Small intestine (tissue), 7 donors: ENCODE data around the gene TJAP1. TPM values are rescaled to one million over a fixed set of nuclear protein-coding genes. Genes with fewer than 3 reads are reported as not detected.
A peak's percentile ranks its signal among the peaks of the same experiment; 100 is the strongest.

ENCODE experiments used
- DNase-seq, 2 donors: peaks; one replicate each; pipeline versions ENCODE4 v3.0.0 to v3.0.0-alpha.2; 2013
- FAIRE-seq: peaks from 2 replicates; lab custom pipeline; 2012; peaks lifted over from hg19 to GRCh38; lab: Jason Lieb, UNC
- H3K27ac ChIP-seq, 3 donors: one replicate each; pipeline ENCODE4 v1.5.1; 2013; ENCODE audit warnings: low read length in 2 of 3, mild to moderate bottlenecking in 2 of 3, control low read depth in 1 of 3, inconsistent platforms in 1 of 3, low read depth in 1 of 3, moderate library complexity in 1 of 3
- H3K27me3 ChIP-seq, 3 donors: one replicate each; pipeline ENCODE4 v1.6.1; 2013; ENCODE audit warnings: low read length in 3 of 3, inconsistent platforms in 1 of 3; ENCODE audit not compliant: control insufficient read depth in 3 of 3, insufficient read depth in 3 of 3
- H3K36me3 ChIP-seq, 3 donors: one replicate each; pipeline ENCODE4 v1.6.1; 2013; ENCODE audit warnings: low read length in 3 of 3, inconsistent platforms in 1 of 3, low read depth in 1 of 3, mild to moderate bottlenecking in 1 of 3, moderate library complexity in 1 of 3; ENCODE audit not compliant: control insufficient read depth in 3 of 3, insufficient read depth in 2 of 3
- H3K4me1 ChIP-seq, 3 donors: one replicate each; pipeline ENCODE4 v1.6.1; 2013; ENCODE audit warnings: low read length in 2 of 3, inconsistent platforms in 1 of 3, low read depth in 1 of 3, mild to moderate bottlenecking in 1 of 3, moderate library complexity in 1 of 3; ENCODE audit not compliant: control insufficient read depth in 3 of 3, insufficient read depth in 2 of 3
- H3K4me3 ChIP-seq, 3 donors: one replicate each; pipeline ENCODE4 v1.5.1; 2013; ENCODE audit warnings: low read length in 3 of 3, control low read depth in 1 of 3, inconsistent platforms in 1 of 3, low read depth in 1 of 3, mild to moderate bottlenecking in 1 of 3, moderate library complexity in 1 of 3
- H3K9me3 ChIP-seq, 2 donors: one replicate each; pipeline ENCODE4 v1.6.1; 2013; ENCODE audit warnings: low read depth in 1 of 2, low read length in 1 of 2; ENCODE audit not compliant: control insufficient read depth in 2 of 2, insufficient read depth in 1 of 2
- WGBS, 3 donors: extraction: QIAGEN DNeasy Blood & Tissue Kit; methylation state at CpG; one replicate each; pipeline ENCODE4 v1.1.7; 2013; 5-methylcytosine and 5-hydroxymethylcytosine counted together
- polyA plus RNA-seq, 4 donors: library from polyadenylated mRNA; stranded (reverse) in 3 of 4; unstranded in 1 of 4; fragments of 200-250 nt in 3 of 4; fragments of 120-200 nt in 1 of 4; gene quantifications; one replicate each; pipeline versions ENCODE4 v1.2.1 to v1.2.3, GENCODE V29; 2013
- donor health status: healthy with polysubstance abuse.
- donor health status: control.
- donor health status: control.
- donor health status: Bipolar disorder and iron deficiency.
- donor health status: healthy.

The TJAP1 gene
- polyA plus RNA-seq, 4 donors = 17.2 to 34.5 (median 29.8) TPM

GRCh38 chr6:43447604-43448003 is 29.8 kb upstream of the TJAP1 start:
- Histone ChIP-seq H3K4me3 (no peak overlapping the region), H3K27ac (no peak overlapping the region), H3K36me3 (peaks cover 27 to 93% (median 30%) of the 10 kb centered on the region in 3 donors), H3K4me1 (no peaks in the 10 kb centered on the region), H3K27me3 (no peaks in the 10 kb centered on the region), H3K9me3 (no peaks in the 10 kb centered on the region)
- DNase-seq (no peak), FAIRE-seq (no peak)
- WGBS, 3 donors = 94 to 97% (median 95%) methylated on average over 16 of the region's 16 CpGs

- FAIRE-seq (no peak), DNase-seq (no peak)
- Histone ChIP-seq H3K9me3 (no peaks in the 10 kb centered on the region), H3K27ac (no peak overlapping the region), H3K27me3 (no peaks in the 10 kb centered on the region), H3K4me1 (no peaks in the 10 kb centered on the region), H3K4me3 (no peak overlapping the region), H3K36me3 (peaks cover 24 to 90% (median 24%) of the 10 kb centered on the region in 3 donors)
- 96 to 97% (median 96%) methylated on average over 4 of the region's 4 CpGs for WGBS, 3 donors
Observed at GRCh38 chr6:43448916-43449315, 28.5 kb upstream of the TJAP1 start.

GRCh38 chr6:43450699-43451131 is 26.7 kb upstream of the TJAP1 start:
- Histone ChIP-seq H3K4me1 (peaks cover 0 to 6% (median 0%) of the 10 kb centered on the region in 3 donors), H3K36me3 (peaks cover 12 to 76% (median 23%) of the 10 kb centered on the region in 3 donors), H3K9me3 (no peaks in the 10 kb centered on the region), H3K27me3 (peaks cover 0 to 3% (median 0%) of the 10 kb centered on the region in 3 donors), H3K27ac (no peak overlapping the region), H3K4me3 (no peak overlapping the region)
- FAIRE-seq = no peak
- no peak for DNase-seq
- WGBS, 3 donors = 92 to 98% (median 96%) methylated on average over 12 to 13 of the region's 13 CpGs

- H3K27ac ChIP-seq = no peak overlapping the region
- H3K9me3 ChIP-seq = no peaks in the 10 kb centered on the region
- H3K27me3 ChIP-seq = peaks cover 0 to 9% (median 2%) of the 10 kb centered on the region in 3 donors
- WGBS, 3 donors = 78 to 93% (median 82%) methylated on average over 4 of the region's 4 CpGs
- FAIRE-seq = no peak
- H3K4me3 ChIP-seq = no peak overlapping the region
- peaks cover 12 to 70% (median 22%) of the 10 kb centered on the region in 3 donors for H3K36me3 ChIP-seq
- peaks cover 0 to 12% (median 0%) of the 10 kb centered on the region in 3 donors for H3K4me1 ChIP-seq
- DNase-seq = no peak
Observed at GRCh38 chr6:43451348-43451747, 26.0 kb upstream of the TJAP1 start.

GRCh38 chr6:43451939-43452338 is 25.4 kb upstream of the TJAP1 start:
- Histone ChIP-seq H3K27ac (no peak overlapping the region), H3K27me3 (peaks cover 0 to 15% (median 6%) of the 10 kb centered on the region in 3 donors), H3K9me3 (peaks cover 0 to 5% of the 10 kb centered on the region in 2 donors), H3K4me1 (peaks cover 0 to 12% (median 0%) of the 10 kb centered on the region in 3 donors), H3K4me3 (no peak overlapping the region), H3K36me3 (peaks cover 12 to 67% (median 19%) of the 10 kb centered on the region in 3 donors)
- FAIRE-seq = no peak
- 90 to 92% (median 91%) methylated on average over 8 of the region's 8 CpGs for WGBS, 3 donors
- no peak for DNase-seq

GRCh38 chr6:43452896-43453295 is 24.5 kb upstream of the TJAP1 start:
- Histone ChIP-seq H3K36me3 (peaks cover 12 to 57% (median 19%) of the 10 kb centered on the region in 3 donors), H3K9me3 (peaks cover 0 to 5% of the 10 kb centered on the region in 2 donors)
- FAIRE-seq = no peak

GRCh38 chr6:43453831-43454230 is 23.5 kb upstream of the TJAP1 start:
- H3K27ac ChIP-seq = no peak overlapping the region
- no peak overlapping the region for H3K4me3 ChIP-seq
- H3K36me3 ChIP-seq = peaks cover 12 to 48% (median 15%) of the 10 kb centered on the region in 3 donors
- peaks cover 0 to 5% of the 10 kb centered on the region in 2 donors for H3K9me3 ChIP-seq
- H3K27me3 ChIP-seq = peaks cover 0 to 15% (median 6%) of the 10 kb centered on the region in 3 donors
- H3K4me1 ChIP-seq = peaks cover 0 to 12% (median 0%) of the 10 kb centered on the region in 3 donors
- no peak for DNase-seq
- no peak for FAIRE-seq

More at GRCh38 chr6:43452896-43453295, 24.5 kb upstream of the TJAP1 start:
- H3K4me3 ChIP-seq = no peak overlapping the region
- H3K27me3 ChIP-seq = peaks cover 0 to 15% (median 6%) of the 10 kb centered on the region in 3 donors
- H3K27ac ChIP-seq = no peak overlapping the region
- WGBS, 3 donors = 92 to 95% (median 94%) methylated on average over 4 of the region's 4 CpGs
- H3K4me1 ChIP-seq = peaks cover 0 to 12% (median 0%) of the 10 kb centered on the region in 3 donors
- DNase-seq = no peak

- H3K4me1 ChIP-seq = peaks cover 0 to 12% (median 0%) of the 10 kb centered on the region in 3 donors
- H3K4me3 ChIP-seq = peak overlapping the region in 2 of 3 donors; percentile 54 to 63
- H3K9me3 ChIP-seq = peaks cover 0 to 5% of the 10 kb centered on the region in 2 donors
- H3K27me3 ChIP-seq = peaks cover 0 to 15% (median 6%) of the 10 kb centered on the region in 3 donors
- peaks cover 12 to 43% (median 15%) of the 10 kb centered on the region in 3 donors for H3K36me3 ChIP-seq
- peak in 1 of 2 donors; percentile 67 for DNase-seq
- FAIRE-seq = no peak
- no peak overlapping the region for H3K27ac ChIP-seq
- 10 to 16% (median 14%) methylated on average over 13 to 17 of the region's 17 CpGs for WGBS, 3 donors
Observed at GRCh38 chr6:43454290-43454695, 23.1 kb upstream of the TJAP1 start.
